Measurements from ENCODE around the gene SENP1. TPM values are rescaled to one million over a fixed set of nuclear protein-coding genes. Genes with fewer than 3 reads are reported as not detected.

Gene SENP1
- total RNA-seq, 2 experiments from 2014 or later, result 42.4 to 43.7 TPM

DNA sequence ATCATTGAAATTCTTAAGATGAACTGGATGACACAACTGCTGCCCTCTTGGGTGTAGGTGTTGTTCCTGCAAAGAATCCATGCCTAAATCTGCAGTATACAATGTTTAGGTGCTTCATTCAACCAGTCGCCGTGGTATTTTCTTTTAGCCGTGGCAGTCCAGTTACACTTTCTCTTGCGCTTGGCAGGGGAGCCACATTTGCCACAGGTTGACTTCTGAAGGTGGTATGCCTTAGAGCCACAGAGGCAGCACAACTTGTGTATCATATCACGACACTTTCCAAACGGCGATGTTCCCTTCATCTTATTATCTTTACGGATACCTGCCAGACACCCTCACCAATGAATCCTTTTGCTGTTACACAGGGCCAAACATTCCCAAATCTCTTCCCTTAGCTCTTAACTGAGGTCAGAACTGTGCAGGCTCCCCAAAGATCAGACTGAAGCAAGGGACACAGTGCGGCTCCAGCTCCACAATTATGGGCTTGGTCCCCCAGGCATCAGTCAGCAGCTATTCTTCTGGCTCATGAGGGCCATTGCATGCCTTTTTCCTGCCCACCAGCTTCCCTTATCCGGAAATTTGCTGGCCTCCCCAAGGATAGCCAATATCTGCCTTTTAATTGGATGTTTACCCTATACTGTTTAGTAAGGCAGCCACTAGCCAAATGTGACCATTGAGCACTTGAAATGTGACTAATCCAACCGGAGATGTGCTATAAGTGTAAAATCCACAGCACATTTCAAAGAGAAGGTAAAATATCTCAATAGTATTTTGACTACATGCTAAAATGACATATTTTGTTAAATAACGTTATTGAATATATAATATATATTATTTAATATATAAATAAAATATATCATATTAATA is 50.7 kb downstream of the SENP1 start:
- peaks cover 32% of the 10 kb centered on the region for H3K36me3 Mint-ChIP-seq (ENCODE audit: low read depth)
- CTCF ChIA-PET, result no interaction called here
- no peaks in the 10 kb centered on the region for H3K27me3 Mint-ChIP-seq
- POLR2A ChIA-PET, result no interaction called here
- peaks cover 6% of the 10 kb centered on the region for H3K4me1 Mint-ChIP-seq
- H3K9me3 Mint-ChIP-seq, result peaks cover 15% of the 10 kb centered on the region
- H3K27ac Mint-ChIP-seq, result no peak overlapping the region
- peak; percentile 23 for DNase-seq
- no peak overlapping the region for H3K4me3 Mint-ChIP-seq

DNA sequence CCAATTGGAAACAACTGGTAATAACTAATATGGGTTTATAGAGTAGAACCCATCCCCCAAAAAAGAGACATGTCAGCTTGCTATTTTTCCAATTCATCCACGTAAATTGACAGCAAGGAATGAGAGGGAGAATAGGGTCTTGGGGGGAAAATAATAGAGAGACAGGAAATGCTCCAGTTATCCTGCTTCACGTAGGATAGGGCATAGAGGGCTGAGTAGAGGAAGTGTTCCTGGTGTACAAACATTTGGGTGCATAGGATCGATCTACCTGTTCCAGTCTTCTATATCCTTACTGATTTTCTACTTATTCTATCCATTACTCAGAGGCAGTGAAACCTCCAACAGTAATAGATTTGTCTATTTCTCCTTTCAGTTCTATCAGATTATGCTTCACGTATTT is 52.0 kb downstream of the SENP1 start:
- Mint-ChIP-seq H3K36me3 (ENCODE audit: low read depth) (peaks cover 24% of the 10 kb centered on the region), H3K27me3 (no peaks in the 10 kb centered on the region), H3K9me3 (peaks cover 7% of the 10 kb centered on the region), H3K27ac (no peak overlapping the region), H3K4me3 (no peak overlapping the region), H3K4me1 (peaks cover 6% of the 10 kb centered on the region)
- ChIA-PET CTCF (interaction anchor here (0.9 kb wide), 1 partner anchor 10 kb away, joined by 3 read pairs; no protein-coding TSS in a partner anchor), POLR2A (interaction anchor here (0.6 kb wide), 1 partner anchor 296 kb away, joined by 4 read pairs; no protein-coding TSS in a partner anchor)
- DNase-seq, result no peak

DNA sequence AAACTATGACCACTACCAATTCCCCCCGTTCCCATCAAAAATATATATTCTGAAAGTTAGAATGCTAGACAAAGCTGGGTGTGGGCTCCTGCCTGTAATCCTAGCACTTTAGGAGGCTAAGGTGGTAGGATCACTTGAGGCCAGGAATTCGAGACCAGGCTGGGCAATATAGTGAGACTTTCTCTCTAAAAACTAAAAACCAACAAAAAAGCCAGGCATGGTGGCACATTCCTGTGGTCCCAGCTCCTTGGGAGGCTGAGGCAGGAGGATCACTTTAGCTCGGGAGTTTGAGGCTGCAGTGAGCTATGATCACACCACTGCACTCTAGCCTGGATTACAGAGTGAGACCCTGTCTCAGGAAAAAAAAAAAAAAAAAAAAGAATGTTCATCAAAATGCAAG is 52.8 kb downstream of the SENP1 start:
- Mint-ChIP-seq H3K9me3 (no peaks in the 10 kb centered on the region), H3K27ac (no peak overlapping the region), H3K36me3 (ENCODE audit: low read depth) (peaks cover 22% of the 10 kb centered on the region), H3K27me3 (no peaks in the 10 kb centered on the region), H3K4me3 (no peak overlapping the region), H3K4me1 (peaks cover 6% of the 10 kb centered on the region)
- no peak for DNase-seq
- CTCF ChIA-PET, result interaction anchor here (0.9 kb wide), 1 partner anchor 11 kb away, joined by 3 read pairs; no protein-coding TSS in a partner anchor
- POLR2A ChIA-PET, result interaction anchor here (0.6 to 1.5 kb wide), 3 partner anchors 52 to 297 kb away, joined by 3 to 4 read pairs (median 3); partner anchors contain the start of gene SENP1

DNA sequence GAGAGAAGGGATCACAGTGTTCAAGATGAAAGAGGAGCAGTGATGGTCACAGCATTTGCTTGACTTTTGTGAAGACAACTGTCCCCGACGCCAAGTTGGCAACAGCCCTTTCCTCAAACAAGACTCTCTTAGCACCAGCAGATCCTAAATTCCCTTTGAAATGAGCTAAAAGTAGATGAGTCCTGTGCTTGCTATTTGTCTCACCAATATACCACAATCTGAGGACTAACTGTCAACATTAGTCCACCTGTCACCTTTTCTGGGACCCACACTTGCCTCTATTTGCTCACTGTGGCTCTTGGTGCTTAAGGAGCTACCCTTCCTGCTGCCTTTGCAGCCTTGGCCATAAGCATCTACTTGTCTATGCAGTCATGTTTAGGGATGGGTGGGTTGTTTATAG is 54.2 kb downstream of the SENP1 start:
- CTCF ChIA-PET, result interaction anchor here (0.8 to 1.4 kb wide), 2 partner anchors 88 to 106 kb away, joined by 3 to 10 read pairs; partner anchors contain the start of genes ASB8 and TMEM106C
- no peak for DNase-seq
- no peak overlapping the region for H3K27ac Mint-ChIP-seq
- no peak overlapping the region for H3K4me3 Mint-ChIP-seq
- no peaks in the 10 kb centered on the region for H3K27me3 Mint-ChIP-seq
- POLR2A ChIA-PET, result interaction anchor here (1.4 to 1.5 kb wide), 2 partner anchors 54 to 68 kb away, joined by 3 read pairs; partner anchors contain the start of genes PFKM and SENP1
- H3K4me1 Mint-ChIP-seq, result peaks cover 6% of the 10 kb centered on the region
- no peaks in the 10 kb centered on the region for H3K9me3 Mint-ChIP-seq
- H3K36me3 Mint-ChIP-seq (ENCODE audit: low read depth), result peaks cover 33% of the 10 kb centered on the region

DNA sequence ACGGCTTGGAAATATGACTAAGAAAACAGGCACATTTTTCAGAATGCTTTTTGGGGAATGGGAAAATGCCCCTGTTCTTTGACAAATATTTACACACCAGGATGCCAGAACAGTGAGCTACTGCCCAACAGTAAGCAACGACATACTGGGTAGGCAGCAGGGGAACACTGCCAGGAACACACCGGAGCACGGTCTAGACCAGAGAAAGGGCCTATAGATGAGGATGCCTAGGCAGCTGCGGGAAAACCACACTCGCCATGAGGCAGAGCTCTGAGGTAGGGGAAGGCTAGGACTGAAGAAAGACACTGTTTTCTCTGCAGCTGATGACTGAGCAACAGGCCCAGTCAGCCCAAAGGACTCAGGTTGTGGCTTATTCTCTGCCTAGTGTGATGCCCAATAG is 55.7 kb downstream of the SENP1 start:
- peaks cover 45% of the 10 kb centered on the region for H3K36me3 Mint-ChIP-seq (ENCODE audit: low read depth)
- H3K27ac Mint-ChIP-seq, result no peak overlapping the region
- POLR2A ChIA-PET, result no interaction called here
- peaks cover 6% of the 10 kb centered on the region for H3K4me1 Mint-ChIP-seq
- H3K27me3 Mint-ChIP-seq, result no peaks in the 10 kb centered on the region
- H3K9me3 Mint-ChIP-seq, result no peaks in the 10 kb centered on the region
- DNase-seq, result no peak
- CTCF ChIA-PET, result no interaction called here
- H3K4me3 Mint-ChIP-seq, result no peak overlapping the region

DNA sequence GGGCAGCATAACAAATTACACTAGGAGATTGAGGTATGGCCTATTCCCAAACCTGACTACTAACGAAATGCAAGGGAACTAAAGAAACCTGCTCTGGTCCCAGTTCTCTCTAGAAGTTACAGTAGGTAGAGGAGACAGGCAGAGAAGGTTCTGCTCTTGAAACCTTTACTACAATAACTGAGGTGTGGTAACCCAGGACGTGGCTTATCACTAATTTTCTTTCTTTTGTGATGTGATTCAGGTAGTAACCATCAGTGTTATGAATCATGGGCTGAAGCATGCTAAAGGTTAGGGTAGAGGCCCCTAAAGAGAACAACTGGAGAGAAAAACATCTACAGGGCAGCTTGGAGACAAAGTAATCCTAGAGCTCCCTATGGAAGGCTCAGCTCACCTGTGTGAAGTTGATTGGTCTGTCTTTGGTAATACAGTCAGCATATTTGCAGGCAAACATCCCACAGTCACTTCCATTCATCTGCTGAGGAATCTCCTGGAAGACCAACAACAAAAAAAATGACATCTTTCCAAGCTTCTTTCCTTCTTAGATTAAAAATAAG is 59.8 kb downstream of the SENP1 start:
- POLR2A ChIA-PET, result no interaction called here
- CTCF ChIA-PET, result interaction anchor here (1.4 kb wide), 1 partner anchor 83 kb away, joined by 3 read pairs; the partner anchor contains the start of gene TMEM106C
- H3K4me3 Mint-ChIP-seq, result no peak overlapping the region
- no peak overlapping the region for H3K27ac Mint-ChIP-seq
- H3K9me3 Mint-ChIP-seq, result no peaks in the 10 kb centered on the region
- DNase-seq, result no peak
- H3K36me3 Mint-ChIP-seq (ENCODE audit: low read depth), result peaks cover 58% of the 10 kb centered on the region
- H3K27me3 Mint-ChIP-seq, result no peaks in the 10 kb centered on the region
- no peaks in the 10 kb centered on the region for H3K4me1 Mint-ChIP-seq

DNA sequence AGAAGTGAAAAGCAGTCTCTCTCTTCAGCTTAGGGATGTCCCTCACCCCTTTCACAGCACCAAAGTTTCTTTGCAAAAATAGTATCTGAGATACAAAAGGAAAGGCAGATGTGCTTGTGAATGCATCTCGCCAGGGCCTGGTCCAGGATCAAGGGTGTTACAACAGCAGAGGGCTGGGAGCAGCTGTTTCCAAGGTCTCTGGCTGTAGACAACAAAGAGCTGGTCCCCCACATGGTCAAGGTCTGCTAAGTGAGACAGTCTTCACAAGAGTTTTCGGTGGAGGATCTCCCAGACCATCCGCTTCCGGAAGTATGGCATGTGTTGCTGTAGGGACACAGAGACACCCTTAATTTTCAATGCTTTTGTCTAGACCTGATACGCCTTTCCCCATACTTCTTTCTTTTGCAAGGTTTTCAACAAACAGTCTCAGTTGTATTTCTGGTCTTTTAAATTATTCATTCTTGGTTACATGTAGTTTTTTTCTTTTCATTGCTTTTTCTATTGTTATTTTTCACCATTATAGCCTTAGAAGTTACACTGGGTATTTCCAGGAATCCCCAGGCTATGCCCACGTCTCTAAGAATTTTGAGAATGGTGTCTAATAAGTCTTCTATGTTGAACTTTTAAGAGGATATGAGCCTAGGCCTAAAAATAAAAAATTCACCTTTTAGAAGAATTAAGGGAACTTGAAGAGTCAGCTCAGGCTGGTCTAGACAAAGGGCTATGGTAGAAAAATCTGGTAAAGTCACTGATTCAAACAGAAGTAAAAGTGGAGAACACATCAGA is 60.6 kb downstream of the SENP1 start:
- Mint-ChIP-seq H3K27me3 (no peaks in the 10 kb centered on the region), H3K4me1 (no peaks in the 10 kb centered on the region), H3K9me3 (no peaks in the 10 kb centered on the region), H3K4me3 (no peak overlapping the region), H3K36me3 (ENCODE audit: low read depth) (peaks cover 58% of the 10 kb centered on the region), H3K27ac (no peak overlapping the region)
- POLR2A ChIA-PET, result no interaction called here
- CTCF ChIA-PET, result no interaction called here
- DNase-seq, result no peak

DNA sequence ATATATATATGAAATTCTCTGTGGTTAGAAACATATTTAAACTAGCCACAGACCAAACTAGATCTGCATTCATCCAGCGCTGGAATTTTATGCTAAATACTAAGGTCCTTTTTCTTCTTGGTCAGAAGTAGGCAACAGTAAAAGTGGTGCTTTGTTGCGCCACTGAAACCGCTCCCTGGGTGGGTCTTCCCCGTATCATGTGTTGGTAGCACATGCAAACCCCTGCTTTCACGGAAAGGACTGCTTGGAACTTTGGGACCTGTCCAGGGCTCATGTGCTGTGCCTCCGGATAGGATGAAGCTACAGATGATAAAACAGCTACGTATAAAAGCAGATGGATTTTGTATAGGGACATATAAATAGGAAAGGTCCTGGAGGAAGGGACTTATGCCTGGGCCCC is 61.5 kb downstream of the SENP1 start:
- Mint-ChIP-seq H3K9me3 (no peaks in the 10 kb centered on the region), H3K27me3 (no peaks in the 10 kb centered on the region), H3K36me3 (ENCODE audit: low read depth) (peaks cover 58% of the 10 kb centered on the region), H3K4me3 (no peak overlapping the region), H3K27ac (no peak overlapping the region), H3K4me1 (no peaks in the 10 kb centered on the region)
- DNase-seq, result no peak
- ChIA-PET CTCF (no interaction called here), POLR2A (no interaction called here)

DNA sequence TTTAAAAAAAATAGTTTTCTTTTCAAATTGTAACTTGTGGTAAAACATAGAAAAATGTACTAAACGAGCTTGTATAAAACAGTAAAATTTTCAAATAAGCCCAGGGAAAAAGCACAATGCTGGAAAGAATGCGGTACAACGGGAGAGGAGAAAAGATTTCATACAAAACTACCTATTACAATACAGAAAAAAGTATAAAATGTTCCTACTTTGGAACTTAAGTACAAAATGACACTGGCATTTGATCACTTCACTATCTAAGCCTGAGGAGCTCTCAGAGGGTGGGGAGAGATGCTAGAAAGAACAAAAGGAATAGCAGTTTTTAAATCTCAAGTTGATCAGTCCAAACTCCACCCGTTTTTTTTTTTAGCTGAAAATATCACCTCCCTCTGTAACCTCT is 62.1 kb downstream of the SENP1 start:
- POLR2A ChIA-PET, result no interaction called here
- Mint-ChIP-seq H3K36me3 (ENCODE audit: low read depth) (peaks cover 52% of the 10 kb centered on the region), H3K27me3 (no peaks in the 10 kb centered on the region), H3K4me1 (no peaks in the 10 kb centered on the region), H3K9me3 (no peaks in the 10 kb centered on the region), H3K4me3 (no peak overlapping the region), H3K27ac (no peak overlapping the region)
- no peak for DNase-seq
- CTCF ChIA-PET, result no interaction called here

DNA sequence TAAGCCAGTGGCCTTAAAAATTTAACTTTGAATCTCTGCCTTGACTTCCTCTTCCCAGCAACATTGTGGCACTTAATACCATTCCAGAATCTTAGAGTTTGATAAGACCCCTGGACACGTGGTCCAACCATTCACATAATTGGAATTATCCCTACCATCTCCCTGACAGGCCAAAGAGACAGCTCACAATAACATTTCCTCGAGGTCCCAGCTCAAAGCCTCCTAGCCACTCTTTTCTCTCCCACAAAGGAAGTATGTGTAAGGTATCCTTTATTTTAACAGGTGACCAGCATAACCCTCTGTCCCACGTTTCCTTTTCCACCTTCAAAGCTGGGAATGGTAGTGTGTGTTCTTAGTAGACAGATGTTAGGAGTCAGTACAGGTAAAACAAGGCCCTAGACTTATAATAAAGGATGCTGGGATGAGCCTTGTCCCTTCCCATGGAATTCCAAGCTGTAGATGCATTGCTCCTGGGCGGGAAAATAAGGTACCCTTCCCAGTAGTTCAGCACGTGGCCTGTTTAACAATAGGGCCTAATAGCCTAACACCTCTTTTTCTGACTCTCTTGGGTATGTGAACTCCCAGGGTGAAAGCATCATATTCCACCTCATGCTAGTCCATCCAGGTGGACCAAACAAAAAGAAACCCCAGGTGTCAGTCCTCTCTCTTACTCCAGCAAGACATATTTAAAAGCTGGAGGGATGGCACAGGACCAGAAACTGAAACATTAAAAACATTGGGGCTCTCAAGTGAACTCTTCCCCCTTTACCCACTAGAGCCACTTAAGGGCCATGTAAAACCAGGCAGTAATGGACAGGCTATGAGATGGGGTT is 64.1 kb downstream of the SENP1 start:
- DNase-seq, result no peak
- no peaks in the 10 kb centered on the region for H3K9me3 Mint-ChIP-seq
- H3K27me3 Mint-ChIP-seq, result no peaks in the 10 kb centered on the region
- H3K36me3 Mint-ChIP-seq (ENCODE audit: low read depth), result peaks cover 38% of the 10 kb centered on the region
- POLR2A ChIA-PET, result interaction anchor here (0.7 kb wide), 1 partner anchor 652 kb away, joined by 3 read pairs; no protein-coding TSS in a partner anchor
- CTCF ChIA-PET, result interaction anchor here (0.6 to 1.1 kb wide), 2 partner anchors 51 to 711 kb away, joined by 3 read pairs; no protein-coding TSS in a partner anchor
- no peak overlapping the region for H3K4me3 Mint-ChIP-seq
- H3K4me1 Mint-ChIP-seq, result peaks cover 6% of the 10 kb centered on the region
- no peak overlapping the region for H3K27ac Mint-ChIP-seq

DNA sequence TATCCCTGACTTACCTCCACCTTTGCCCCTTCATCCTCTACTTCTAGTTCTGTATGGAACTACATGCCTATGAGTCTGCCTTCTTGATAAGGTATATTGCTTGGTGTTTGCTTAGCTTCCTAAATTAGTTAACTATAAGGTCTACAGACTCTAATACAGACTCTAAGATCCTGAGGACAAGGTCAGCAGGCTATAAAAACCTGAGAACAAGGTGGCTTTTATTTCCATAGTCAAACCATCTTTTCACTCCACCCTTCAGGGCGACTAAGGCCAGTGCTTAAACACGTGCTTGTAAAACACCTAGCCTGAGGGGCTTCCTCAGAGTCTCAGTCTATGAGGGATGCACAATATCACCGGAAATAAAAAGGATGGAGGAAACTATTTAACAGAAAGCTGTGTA is 65.5 kb downstream of the SENP1 start:
- no peaks in the 10 kb centered on the region for H3K9me3 Mint-ChIP-seq
- H3K27ac Mint-ChIP-seq, result no peak overlapping the region
- H3K27me3 Mint-ChIP-seq, result no peaks in the 10 kb centered on the region
- H3K4me1 Mint-ChIP-seq, result peaks cover 6% of the 10 kb centered on the region
- DNase-seq, result no peak
- ChIA-PET CTCF (no interaction called here), POLR2A (no interaction called here)
- peaks cover 24% of the 10 kb centered on the region for H3K36me3 Mint-ChIP-seq (ENCODE audit: low read depth)
- H3K4me3 Mint-ChIP-seq, result no peak overlapping the region

DNA sequence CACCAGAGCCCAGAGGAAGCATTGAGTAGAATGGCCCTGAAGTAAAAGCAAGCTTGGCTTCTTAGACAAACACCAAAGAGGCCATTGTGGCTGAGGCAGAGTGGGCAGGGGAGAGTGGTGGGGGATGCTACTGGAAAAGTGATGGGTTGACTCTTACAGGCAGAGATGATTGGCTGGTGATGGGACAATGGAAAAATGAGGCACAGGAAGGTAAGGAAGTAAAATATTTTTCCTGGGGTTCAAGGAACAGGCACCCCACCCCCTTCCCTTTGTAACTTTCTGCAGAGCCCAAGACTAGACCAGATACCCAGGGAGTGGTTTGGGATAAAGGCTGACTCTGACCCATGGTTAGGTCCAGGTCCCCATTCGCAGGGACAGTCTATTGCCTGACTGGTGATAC is 66.7 kb downstream of the SENP1 start:
- no peaks in the 10 kb centered on the region for H3K27me3 Mint-ChIP-seq
- CTCF ChIA-PET, result no interaction called here
- H3K4me1 Mint-ChIP-seq, result peaks cover 6% of the 10 kb centered on the region
- no peaks in the 10 kb centered on the region for H3K9me3 Mint-ChIP-seq
- H3K4me3 Mint-ChIP-seq, result no peak overlapping the region
- POLR2A ChIA-PET, result no interaction called here
- no peak overlapping the region for H3K27ac Mint-ChIP-seq
- H3K36me3 Mint-ChIP-seq (ENCODE audit: low read depth), result peaks cover 15% of the 10 kb centered on the region
- DNase-seq, result no peak
